ENCODE data around the gene KIR2DL1. TPM values are rescaled to one million over a fixed set of nuclear protein-coding genes. Genes with fewer than 3 reads are reported as not detected.
A peak's percentile ranks its signal among the peaks of the same experiment; 100 is the strongest.
"Not testable (repeated sequence)": the region's sequence is repeated elsewhere in the genome, so short reads cannot be mapped to it uniquely, and the experiment has no call there.

The KIR2DL1 gene
- total RNA-seq, 4 donors from 2014 or later, result not detected

GRCh38 chr19:54729416-54730188, 40.0 kb upstream of the KIR2DL1 start:
- intact Hi-C loops (cut with DNase I; ENCODE audit: low total_unique reads), result no loop called here
- no peak overlapping the region for H3K4me3 ChIP-seq (ENCODE audit: low read depth, poor library complexity, severe bottlenecking)
- WGBS, 2 donors, result 67 to 76% methylated on average over 12 to 14 of the region's 15 CpGs
- TF ChIP-seq CTCF (IDR thresholded peaks at IDR 0.05) (no peak), POLR2A (IDR thresholded peaks at IDR 0.05) (no peak)
- DNase-seq (ENCODE audit: low spot score in 2 of 2), result no peak

DNA sequence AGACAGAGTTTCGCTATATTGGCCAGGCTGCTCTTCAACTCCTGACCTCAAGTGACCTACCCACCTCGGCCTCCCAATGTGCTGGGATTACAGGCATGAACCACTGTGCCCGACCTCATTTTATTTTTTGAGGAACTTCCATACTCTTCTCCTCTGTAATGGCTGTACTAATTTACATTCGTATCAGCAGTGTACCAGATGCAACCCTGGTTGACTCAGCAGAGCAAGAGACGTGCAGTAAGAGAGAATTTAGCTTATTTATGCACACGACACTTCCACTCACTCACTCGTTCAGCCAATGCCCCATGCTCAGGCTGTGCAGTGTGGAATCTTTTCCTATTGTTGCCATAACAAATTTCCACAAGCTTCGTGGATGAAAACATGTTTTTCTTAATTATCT, 38.4 kb upstream of the KIR2DL1 start:
- intact Hi-C loops (cut with DNase I; ENCODE audit: low total_unique reads), result no loop called here
- TF ChIP-seq POLR2A (IDR thresholded peaks at IDR 0.05) (no peak), CTCF (IDR thresholded peaks at IDR 0.05) (no peak)
- no peak for DNase-seq (ENCODE audit: low spot score in 2 of 2)
- 60 to 67% methylated on average over 8 of the region's 8 CpGs for WGBS, 2 donors
- no peak overlapping the region for H3K4me3 ChIP-seq (ENCODE audit: low read depth, poor library complexity, severe bottlenecking)

DNA sequence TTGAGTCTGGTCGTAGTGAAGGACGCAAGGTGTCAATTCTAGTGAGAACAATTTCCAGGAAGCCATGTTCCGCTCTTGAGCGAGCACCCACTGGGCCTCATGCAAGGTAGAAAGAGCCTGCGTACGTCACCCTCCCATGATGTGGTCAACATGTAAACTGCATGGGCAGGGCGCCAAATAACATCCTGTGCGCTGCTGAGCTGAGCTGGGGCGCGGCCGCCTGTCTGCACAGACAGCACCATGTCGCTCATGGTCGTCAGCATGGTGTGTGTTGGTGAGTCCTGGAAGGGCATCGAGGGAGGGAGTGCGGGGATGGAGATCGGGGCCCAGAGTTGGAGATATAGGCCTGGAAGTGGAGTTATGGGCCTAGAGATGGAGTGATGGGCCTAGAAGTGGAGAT, 31.3 kb upstream of the KIR2DL1 start, which contains the start of gene KIR2DL3:
KIR2DL3 (plus strand) TSS at position 208 of the 400 bp plus-strand sequence; CDS start at position 241, 33 bp downstream.
- intact Hi-C loops (cut with DNase I; ENCODE audit: low total_unique reads); DNase-seq (ENCODE audit: low spot score in 2 of 2); H3K4me3 ChIP-seq (ENCODE audit: low read depth, poor library complexity, severe bottlenecking): not testable (repeated sequence)
- 90 to 94% methylated on average over 12 to 16 of the region's 16 CpGs for WGBS, 2 donors

- 65 to 83% methylated on average over 1 of the region's 1 CpG for WGBS, 2 donors
- TF ChIP-seq POLR2A (IDR thresholded peaks at IDR 0.05), result no peak
- no peak for TF ChIP-seq CTCF (IDR thresholded peaks at IDR 0.05)
- intact Hi-C loops (cut with DNase I; ENCODE audit: low total_unique reads), result no loop called here
- no peak overlapping the region for H3K4me3 ChIP-seq (ENCODE audit: low read depth, poor library complexity, severe bottlenecking)
- no peak for DNase-seq (ENCODE audit: low spot score in 2 of 2)
Observed at GRCh38 chr19:54738715-54739114, 30.9 kb upstream of the KIR2DL1 start.

GRCh38 chr19:54739587-54740497, 29.8 kb upstream of the KIR2DL1 start:
- 85 to 86% methylated on average over 13 of the region's 13 CpGs for WGBS, 2 donors
- TF ChIP-seq POLR2A (IDR thresholded peaks at IDR 0.05) (no peak), CTCF (IDR thresholded peaks at IDR 0.05) (no peak)
- DNase-seq (ENCODE audit: low spot score in 2 of 2), result no peak
- no peak overlapping the region for H3K4me3 ChIP-seq (ENCODE audit: low read depth, poor library complexity, severe bottlenecking)
- intact Hi-C loops (cut with DNase I; ENCODE audit: low total_unique reads), result no loop called here

DNA sequence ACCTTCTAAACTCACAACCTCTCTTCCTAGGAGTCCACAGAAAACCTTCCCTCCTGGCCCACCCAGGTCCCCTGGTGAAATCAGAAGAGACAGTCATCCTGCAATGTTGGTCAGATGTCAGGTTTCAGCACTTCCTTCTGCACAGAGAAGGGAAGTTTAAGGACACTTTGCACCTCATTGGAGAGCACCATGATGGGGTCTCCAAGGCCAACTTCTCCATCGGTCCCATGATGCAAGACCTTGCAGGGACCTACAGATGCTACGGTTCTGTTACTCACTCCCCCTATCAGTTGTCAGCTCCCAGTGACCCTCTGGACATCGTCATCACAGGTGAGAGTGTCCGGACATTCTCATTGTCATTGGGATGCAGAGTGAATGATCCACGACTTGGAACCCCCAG, 27.6 kb upstream of the KIR2DL1 start:
- intact Hi-C loops (cut with DNase I; ENCODE audit: low total_unique reads); H3K4me3 ChIP-seq (ENCODE audit: low read depth, poor library complexity, severe bottlenecking); DNase-seq (ENCODE audit: low spot score in 2 of 2): not testable (repeated sequence)
- 57 to 68% methylated on average over 5 of the region's 5 CpGs for WGBS, 2 donors

GRCh38 chr19:54744080-54744479, 25.5 kb upstream of the KIR2DL1 start:
- H3K4me3 ChIP-seq (ENCODE audit: low read depth, poor library complexity, severe bottlenecking); intact Hi-C loops (cut with DNase I; ENCODE audit: low total_unique reads); DNase-seq (ENCODE audit: low spot score in 2 of 2): not testable (repeated sequence)
- WGBS, 2 donors, result 67 to 78% methylated on average over 5 of the region's 5 CpGs

DNA sequence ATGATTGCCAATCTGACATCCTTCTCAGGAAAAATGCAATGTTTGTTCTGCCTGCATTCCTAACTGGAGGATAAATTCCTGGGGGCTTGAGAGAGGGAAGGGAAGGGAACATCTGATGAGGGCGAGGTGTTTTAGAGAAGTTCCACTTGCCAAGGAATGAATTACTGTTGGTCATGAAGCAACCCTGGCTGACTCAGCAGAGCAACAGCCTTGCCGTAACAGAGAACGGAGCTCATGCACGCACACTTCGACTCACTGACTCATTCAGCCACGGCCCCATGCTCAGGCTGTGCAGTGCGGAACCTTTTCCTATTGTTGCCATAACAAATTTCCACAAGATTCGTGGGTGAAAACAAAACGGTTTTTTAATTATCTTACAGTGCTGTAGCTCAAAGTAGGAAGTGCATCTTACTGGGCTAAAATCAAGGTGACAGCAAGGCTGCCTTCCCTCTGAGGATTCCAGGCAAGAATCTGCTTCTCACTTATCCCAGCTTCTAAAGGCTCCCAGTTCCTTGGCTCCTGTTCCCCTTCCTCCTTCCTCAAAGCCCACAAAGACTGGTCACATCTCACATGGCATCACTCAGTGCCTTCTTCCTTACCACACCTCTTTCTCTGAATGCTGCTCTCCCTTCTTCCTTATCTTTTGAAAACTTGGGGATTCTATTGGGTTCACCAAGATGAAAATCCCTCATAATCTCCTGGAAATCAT, 21.8 kb upstream of the KIR2DL1 start:
- peak in 1 of 2 donors; percentile 53 for DNase-seq (ENCODE audit: low spot score in 2 of 2)
- 57 to 69% methylated on average over 9 of the region's 9 CpGs for WGBS, 2 donors
- intact Hi-C loops (cut with DNase I; ENCODE audit: low total_unique reads), result not testable (repeated sequence)

GRCh38 chr19:54750276-54750675, 19.3 kb upstream of the KIR2DL1 start:
- intact Hi-C loops (cut with DNase I; ENCODE audit: low total_unique reads); DNase-seq (ENCODE audit: low spot score in 2 of 2); H3K4me3 ChIP-seq (ENCODE audit: low read depth, poor library complexity, severe bottlenecking): not testable (repeated sequence)
- WGBS, 2 donors, result 64 to 69% methylated on average over 6 of the region's 6 CpGs

More for the DNA sequence above, 21.8 kb upstream of the KIR2DL1 start:
- not testable (repeated sequence) for H3K4me3 ChIP-seq (ENCODE audit: low read depth, poor library complexity, severe bottlenecking)
